GM12878 (cell line): ENCODE data around the gene GSTA4. TPM values are rescaled to one million over a fixed set of nuclear protein-coding genes. Genes with fewer than 3 reads are reported as not detected.

Experiments used
- ATAC-seq: fragments of 200-7000 bp; cut with Tn5 transposase; 3 replicates; pipeline ENCODE4 v1.9.1; 2020; ENCODE audit warnings: mild to moderate bottlenecking, moderate library complexity
- BruUV-seq: library from RNA; stranded (reverse); fragments of 400-500 nt; replicated peaks from 2 replicates; lab custom pipeline; 2021; lab: Mats Ljungman, UMichigan
- CTCF ChIA-PET: fragments of 300-600 bp; sonication (Branson Sonifier 250); formaldehyde crosslinking; extraction: SDS; loops from one replicate; lab custom pipeline; 2021; ENCODE audit warnings: inconsistent platforms; lab: Yijun Ruan, JAX
- POLR2A ChIA-PET: fragments of 350-600 bp; formaldehyde crosslinking; extraction: SDS; loops from one replicate; lab custom pipeline; 2021; ENCODE audit warnings: inconsistent platforms; lab: Charles Lee
- RAD21 ChIA-PET: fragments of 300-600 bp; sonication (Branson Sonifier 250); formaldehyde crosslinking; loops from one replicate; lab custom pipeline; 2023; ENCODE audit warnings: antibody characterized with exemption; ENCODE audit not compliant: unreplicated experiment; lab: Charles Lee
- SMC1A ChIA-PET: fragments of 300-600 bp; sonication (Branson Sonifier 250); formaldehyde crosslinking; loops from one replicate; lab custom pipeline; 2023; ENCODE audit not compliant: unreplicated experiment, uncharacterized antibody; lab: Charles Lee
- DNase-seq: peaks from one replicate; pipeline ENCODE4 v3.0.0-alpha.2; 2011; ENCODE audit warnings: low read depth, low spot score
- FAIRE-seq: peaks from 3 replicates; lab custom pipeline; 2011; peaks lifted over from hg19 to GRCh38; lab: Jason Lieb, UNC
- H2AFZ ChIP-seq: 2 replicates; pipeline ENCODE4 v1.6.0; 2011; ENCODE audit warnings: low read depth, low read length, control low read depth; ENCODE audit not compliant: control insufficient read depth
- H3K27ac ChIP-seq: 2 replicates; pipeline ENCODE4 v1.5.1; 2011; ENCODE audit warnings: control low read depth; ENCODE audit not compliant: control insufficient read depth, insufficient read depth
- H3K27me3 ChIP-seq, 2 experiments: replicated peaks in 1 of 2; 2 replicates each; pipeline versions ENCODE4 v1.6.0 to v1.6.1; 2011; ENCODE audit warnings: low read length in 1 of 2; ENCODE audit not compliant: control insufficient read depth in 2 of 2, insufficient read depth in 2 of 2
- H3K36me3 ChIP-seq, 2 experiments: 2 replicates each; pipeline ENCODE4 v1.5.1; 2011; ENCODE audit warnings: low read length in 1 of 2; ENCODE audit not compliant: control insufficient read depth in 2 of 2, insufficient read depth in 2 of 2
- H3K4me1 ChIP-seq: 2 replicates; pipeline ENCODE4 v1.6.1; 2011; ENCODE audit warnings: mild to moderate bottlenecking, low read length, moderate library complexity, mixed read lengths; ENCODE audit not compliant: control insufficient read depth, insufficient read depth
- H3K4me2 ChIP-seq: 2 replicates; pipeline ENCODE4 v1.6.0; 2011; ENCODE audit warnings: control low read depth; ENCODE audit not compliant: control insufficient read depth, insufficient read depth
- H3K4me3 ChIP-seq: fragments of 200-600 bp; sonication (generic); 2 replicates; pipeline ENCODE4 v1.5.1; 2016
- H3K79me2 ChIP-seq: 2 replicates; pipeline ENCODE4 v1.6.0; 2011; ENCODE audit warnings: low read length; ENCODE audit not compliant: control insufficient read depth, insufficient read depth
- H3K9ac ChIP-seq: 2 replicates; pipeline ENCODE4 v1.8.0; 2011; ENCODE audit warnings: low read length, control low read depth, mixed read lengths; ENCODE audit not compliant: control insufficient read depth, insufficient read depth
- H3K9me3 ChIP-seq: replicated peaks from 3 replicates; pipeline ENCODE4 v1.5.1; 2011; ENCODE audit warnings: mild to moderate bottlenecking, low read length; ENCODE audit not compliant: control insufficient read depth, insufficient read depth
- H4K20me1 ChIP-seq: 2 replicates; pipeline ENCODE4 v1.6.0; 2011; ENCODE audit not compliant: control insufficient read depth, insufficient read depth
- DPF2 ChIP-seq: fragments of 450-650 bp; IDR thresholded peaks from 2 replicates; pipeline ENCODE4 v1.6.1; 2017; ENCODE audit warnings: mild to moderate bottlenecking
- HDGF ChIP-seq: fragments of 450-650 bp; IDR thresholded peaks from 2 replicates; pipeline ENCODE4 v1.6.1; 2016; ENCODE audit warnings: antibody characterized with exemption
- LARP7 ChIP-seq: fragments of 450-650 bp; IDR thresholded peaks from 2 replicates; pipeline ENCODE4 v1.6.1; 2017; ENCODE audit warnings: mild to moderate bottlenecking
- RAD51 ChIP-seq: fragments of 450-650 bp; IDR thresholded peaks from 2 replicates; pipeline ENCODE4 v1.6.1; 2016; ENCODE audit warnings: moderate library complexity, mild to moderate bottlenecking, inconsistent platforms
- RELB ChIP-seq: fragments of 450-650 bp; IDR thresholded peaks from 2 replicates; pipeline ENCODE4 v1.6.1; 2017; ENCODE audit warnings: low read depth, mild to moderate bottlenecking, moderate library complexity
- RUNX3 ChIP-seq: IDR thresholded peaks from 2 replicates; pipeline ENCODE4 v1.6.1; 2012; ENCODE audit warnings: low read length, inconsistent platforms
- TAF1 ChIP-seq: IDR thresholded peaks from 2 replicates; pipeline ENCODE4 v1.6.1; 2011; ENCODE audit warnings: mild to moderate bottlenecking, low read depth, low read length, borderline replicate concordance
- USF2 ChIP-seq: IDR thresholded peaks from 2 replicates; pipeline ENCODE4 v1.6.1; 2011; ENCODE audit warnings: low read depth, low read length, improper control_type of control experiment, borderline replicate concordance
- ZBTB4 ChIP-seq: fragments of 450-650 bp; formaldehyde crosslinking; IDR thresholded peaks from 2 replicates; pipeline ENCODE4 v1.4.0; 2022; ENCODE audit warnings: mild to moderate bottlenecking, moderate library complexity
- ZBTB40 ChIP-seq: fragments of 450-650 bp; IDR thresholded peaks from 2 replicates; pipeline ENCODE4 v1.6.1; 2016; ENCODE audit warnings: mild to moderate bottlenecking, moderate library complexity, borderline replicate concordance
- ZSCAN29 ChIP-seq: fragments of 450-650 bp; IDR thresholded peaks from 2 replicates; pipeline ENCODE4 v1.6.1; 2017; ENCODE audit warnings: mild to moderate bottlenecking, moderate library complexity
- WGBS: methylation state at CpG from one replicate; pipeline ENCODE4 v1.1.6; 2016; ENCODE audit warnings: low lambda C conversion rate; ENCODE audit not compliant: insufficient replicate concordance, insufficient coverage; ENCODE audit errors: missing lambda C conversion rate; 5-methylcytosine and 5-hydroxymethylcytosine counted together
- in situ Hi-C: fragments of 300-500 bp; cut with MboI; formaldehyde crosslinking; loops from 9 replicates; pipeline ENCODE4 v1.14.3; 2018; ENCODE audit warnings: mixed read lengths
- intact Hi-C: fragments of 100-400 bp; cut with micrococcal nuclease; formaldehyde crosslinking; loops from one replicate; pipeline ENCODE4 v1.14.2; 2022; ENCODE audit not compliant: unreplicated experiment
- polyA plus RNA-seq, 11 experiments: library from polyadenylated mRNA; depleted of rRNA in 4 of 11; unstranded in 6 of 11; stranded (reverse) in 5 of 11; fragments of >200 nt; fragmentation: Nextera tagmentation in 4 of 11; fragmentation: Illumina TruSeq in 1 of 11; extraction: Ambion mirVana in 4 of 11; extraction: Trizol in 1 of 11; gene quantifications; 1 replicate in 1 of 11; 2 replicates in 10 of 11; pipeline versions ENCODE4 v1.2.1 to v1.2.3, GENCODE V29; 2011 to 2016; ENCODE audit warnings: inconsistent platforms in 2 of 11, missing spikeins in 2 of 11, low read depth in 1 of 11
- total RNA-seq, 4 experiments: library from RNA; depleted of rRNA in 3 of 4; stranded (reverse); fragments of >200 nt in 3 of 4; fragmentation: Illumina TruSeq in 1 of 4; extraction: Trizol in 1 of 4; gene quantifications; 2 replicates each; pipeline versions ENCODE4 v1.2.1 to v1.2.3, GENCODE V29; 2013 to 2021

GSTA4 gene
- total and polyA plus RNA-seq, 10 of the 15 experiments (the other 5 are each of a cell fraction or from before 2014, with no cell fraction given): 1.9 to 9.7 (median 4.4) TPM

- TF ChIP-seq USF2: no peak
- TF ChIP-seq ZSCAN29: no peak
Measured at GRCh38 chr6:52985228-52985627, 9.9 kb downstream of the GSTA4 start (continued).

GRCh38 chr6:52984247-52984646 lies 10.8 kb downstream of the GSTA4 start:
- in situ Hi-C loops (no loop called here), intact Hi-C loops (no loop called here)
- no peaks in the 10 kb centered on the region for H4K20me1 ChIP-seq
- no peak overlapping the region for H3K4me3 ChIP-seq
- CTCF ChIA-PET: interaction anchor here (0.6 to 2.1 kb wide), 6 partner anchors 10 to 29 kb away, joined by 3 to 21 read pairs (median 3); partner anchors contain the start of gene GSTA4
- ATAC-seq: peak; percentile 79
- POLR2A ChIA-PET: interaction anchor here (1.4 to 1.5 kb wide), 2 partner anchors 10 to 16 kb away, joined by 4 to 6 read pairs; no protein-coding TSS in a partner anchor
- 13% methylated on average over 3 of the region's 3 CpGs for WGBS
- H3K79me2 ChIP-seq: no peaks in the 10 kb centered on the region
- no peak overlapping the region for H3K9ac ChIP-seq
- no TSS peak for BruUV-seq
- no peaks in the 10 kb centered on the region for H3K9me3 ChIP-seq
- no peak overlapping the region for H3K27ac ChIP-seq
- no peak overlapping the region for H2AFZ ChIP-seq
- peak; percentile 31 for DNase-seq
- FAIRE-seq: no peak
- H3K4me2 ChIP-seq: no peak overlapping the region; the same call in 1 of the 2 replicates
- RAD21 ChIA-PET: no interaction called here
- H3K36me3 ChIP-seq: no peaks in the 10 kb centered on the region
- peaks cover 13% of the 10 kb centered on the region for H3K4me1 ChIP-seq
- SMC1A ChIA-PET: interaction anchor here (0.5 to 1.2 kb wide), 4 partner anchors 8 to 721 kb away, joined by 3 to 4 read pairs (median 3); no protein-coding TSS in a partner anchor
- H3K27me3 ChIP-seq: no peaks in the 10 kb centered on the region
- TF ChIP-seq RUNX3 (peak; percentile 86), RAD51 (no peak), RELB (no peak), LARP7 (no peak), HDGF (no peak), TAF1 (no peak), DPF2 (0 out of 2 replicates have a peak, but pooled peaks have one; percentile 26), ZBTB40 (no peak), ZBTB4 (CRISPR knock-in tag) (no peak)
